K562 (cell line): Measurements from ENCODE around the gene GSTA2. TPM values are rescaled to one million over a fixed set of nuclear protein-coding genes. Genes with fewer than 3 reads are reported as not detected.

Experiments
- ATAC-seq: fragments of 200-7000 bp; cut with Tn5 transposase; 3 replicates; pipeline ENCODE4 v1.9.1; 2020; ENCODE audit warnings: moderate library complexity
- BruUV-seq: library from RNA; stranded (reverse); fragments of 400-500 nt; replicated peaks from 2 replicates; lab custom pipeline; 2021; lab: Mats Ljungman, UMichigan
- CTCF ChIA-PET: fragments of 300-600 bp; formaldehyde crosslinking; extraction: SDS; loops from one replicate; lab custom pipeline; 2021; ENCODE audit warnings: low intra/inter-chr PET ratio; lab: Yijun Ruan, JAX
- POLR2A ChIA-PET: fragments of 300-600, 350-650 bp; sonication (Branson Sonifier 250); formaldehyde crosslinking; extraction: SDS; loops from one replicate; lab custom pipeline; 2021; ENCODE audit warnings: antibody characterized with exemption, inconsistent platforms; lab: Yijun Ruan, JAX
- DNase-seq, 4 experiments: peaks; one replicate each; pipeline versions ENCODE4 v3.0.0 to v3.0.0-alpha.2; 2011 to 2018; ENCODE audit warnings: low spot score in 3 of 4, mixed read lengths in 3 of 4; ENCODE audit errors: extremely low read depth in 1 of 4
- FAIRE-seq: peaks from 2 replicates; lab custom pipeline; 2011; peaks lifted over from hg19 to GRCh38; lab: Jason Lieb, UNC
- H2AFZ ChIP-seq: 2 replicates; pipeline ENCODE4 v1.6.0; 2011; ENCODE audit warnings: low read depth, low read length, control low read depth, inconsistent platforms
- H3K27ac ChIP-seq: fragments of 200-600 bp; 3 replicates; pipeline ENCODE4 v1.8.0; 2011; ENCODE audit warnings: low read depth, mild to moderate bottlenecking, control low read depth, inconsistent platforms, low read length, moderate library complexity, mixed read lengths; ENCODE audit errors: extremely low read depth
- H3K27me3 ChIP-seq, 2 experiments: fragments of 300-600 bp in 1 of 2; 2 replicates in 1 of 2; 3 replicates in 1 of 2; pipeline versions ENCODE4 v1.6.0 to v1.8.0; 2011; ENCODE audit warnings: inconsistent platforms in 2 of 2, low read length in 2 of 2, mild to moderate bottlenecking in 1 of 2, mixed read lengths in 1 of 2, moderate library complexity in 1 of 2; ENCODE audit not compliant: control insufficient read depth in 2 of 2, insufficient read depth in 2 of 2
- H3K36me3 ChIP-seq: fragments of 300-600 bp; 3 replicates; pipeline ENCODE4 v1.8.0; 2011; ENCODE audit warnings: mild to moderate bottlenecking, low read length, inconsistent platforms; ENCODE audit not compliant: control insufficient read depth, insufficient read depth
- H3K4me1 ChIP-seq, 2 experiments: fragments of 200-600 bp in 1 of 2; replicated peaks in 1 of 2; 2 replicates in 1 of 2; 3 replicates in 1 of 2; pipeline versions ENCODE4 v1.5.1 to v1.8.0; 2011; ENCODE audit warnings: inconsistent platforms in 2 of 2, low read length in 2 of 2, mild to moderate bottlenecking in 1 of 2, mixed read lengths in 1 of 2, moderate library complexity in 1 of 2; ENCODE audit not compliant: control insufficient read depth in 2 of 2, insufficient read depth in 2 of 2
- H3K4me2 ChIP-seq: 2 replicates; pipeline ENCODE4 v1.6.1; 2011; ENCODE audit warnings: low read length, control low read depth, inconsistent platforms, mixed read lengths; ENCODE audit not compliant: insufficient read depth
- H3K4me3 ChIP-seq: fragments of 200-600 bp; sonication (generic), shearing (Covaris generic); 2 replicates; pipeline ENCODE4 v1.5.1; 2016; ENCODE audit warnings: control low read depth, inconsistent platforms
- H3K79me2 ChIP-seq: fragments of 200-600 bp; 3 replicates; pipeline ENCODE4 v1.8.0; 2011; ENCODE audit warnings: low read length, inconsistent platforms; ENCODE audit not compliant: control insufficient read depth, insufficient read depth
- H3K9ac ChIP-seq, 2 experiments: 2 replicates each; pipeline versions ENCODE4 v1.6.0 to v1.6.1; 2011; ENCODE audit warnings: low read depth in 2 of 2, low read length in 2 of 2, control low read depth in 1 of 2, inconsistent platforms in 1 of 2, mild to moderate bottlenecking in 1 of 2, mixed read lengths in 1 of 2; ENCODE audit not compliant: insufficient read depth in 1 of 2
- H3K9me1 ChIP-seq: one replicate; pipeline ENCODE4 v1.6.0; 2011; ENCODE audit warnings: inconsistent platforms, mild to moderate bottlenecking, low read length, moderate library complexity; ENCODE audit not compliant: control insufficient read depth, insufficient read depth
- H3K9me3 ChIP-seq: replicated peaks from 2 replicates; pipeline ENCODE4 v1.5.1; 2011; ENCODE audit warnings: low read depth, low read length, inconsistent platforms; ENCODE audit not compliant: control insufficient read depth, insufficient read depth
- H4K20me1 ChIP-seq: replicated peaks from 2 replicates; pipeline ENCODE4 v1.6.1; 2011; ENCODE audit warnings: low read length, inconsistent platforms, mixed read lengths; ENCODE audit not compliant: control insufficient read depth, insufficient read depth
- BRD9 ChIP-seq: fragments of 450-650 bp; IDR thresholded peaks from 2 replicates; pipeline ENCODE4 v1.6.1; 2018; ENCODE audit warnings: low read depth; ENCODE audit not compliant: partially characterized antibody
- DNMT1 ChIP-seq: fragments of 450-650 bp; IDR thresholded peaks from 2 replicates; pipeline ENCODE4 v1.6.1; 2016; ENCODE audit warnings: antibody characterized with exemption, mild to moderate bottlenecking
- KAT2B ChIP-seq: IDR thresholded peaks from one replicate; pipeline ENCODE4 v1.6.1; 2012; ENCODE audit warnings: low read depth, mild to moderate bottlenecking, control low read depth, inconsistent platforms, low read length, moderate library complexity
- MYBL2 ChIP-seq, 2 experiments: fragments of 450-650 bp in 1 of 2; sonication (generic) in 1 of 2; formaldehyde crosslinking in 1 of 2; IDR thresholded peaks; 2 replicates each; pipeline versions ENCODE4 v1.6.1 to v1.8.1; 2017 to 2022; ENCODE audit warnings: borderline replicate concordance in 1 of 2, inconsistent platforms in 1 of 2, low read depth in 1 of 2, mild to moderate bottlenecking in 1 of 2, missing genetic modification reagents in 1 of 2, moderate library complexity in 1 of 2
- SLC30A9 ChIP-seq: fragments of 250-450 bp; sonication (Bioruptor Pico); IDR thresholded peaks from 2 replicates; pipeline ENCODE4 v1.8.0; 2022; ENCODE audit warnings: mild to moderate bottlenecking, moderate library complexity
- SMARCE1 ChIP-seq: fragments of 450-650 bp; IDR thresholded peaks from 2 replicates; pipeline ENCODE4 v1.7.1; 2016; ENCODE audit warnings: mild to moderate bottlenecking
- XRCC3 ChIP-seq: fragments of 450-650 bp; IDR thresholded peaks from 2 replicates; pipeline ENCODE4 v1.6.1; 2017; ENCODE audit warnings: mild to moderate bottlenecking, moderate library complexity
- ZBTB43 ChIP-seq: sonication (generic); formaldehyde crosslinking; IDR thresholded peaks from 2 replicates; pipeline ENCODE4 v1.8.0; 2023; ENCODE audit warnings: mild to moderate bottlenecking, missing genetic modification reagents
- ZNF224 ChIP-seq: sonication (generic); formaldehyde crosslinking; IDR thresholded peaks from 2 replicates; pipeline ENCODE4 v1.8.0; 2022; ENCODE audit warnings: mild to moderate bottlenecking, missing genetic modification reagents
- ZNF347 ChIP-seq: fragments of 450-650 bp; formaldehyde crosslinking; IDR thresholded peaks from 2 replicates; pipeline ENCODE4 v1.4.0; 2020; ENCODE audit warnings: low read depth, mild to moderate bottlenecking, moderate library complexity
- WGBS: fragments of 100-300 bp; shearing (Covaris generic); methylation state at CpG from one replicate; pipeline ENCODE4 v1.1.6; 2016; ENCODE audit warnings: low coverage, mixed read lengths; ENCODE audit not compliant: insufficient coverage; ENCODE audit errors: missing lambda C conversion rate; 5-methylcytosine and 5-hydroxymethylcytosine counted together
- in situ Hi-C: fragments of 300-500 bp; cut with MboI; formaldehyde crosslinking; loops from 4 replicates; pipeline ENCODE4 v1.15.0; 2018; ENCODE audit warnings: inconsistent platforms, mixed read lengths
- intact Hi-C: fragments of 100-400 bp; cut with micrococcal nuclease; formaldehyde crosslinking; loops from 2 replicates; pipeline ENCODE4 v1.14.2; 2022
- polyA plus RNA-seq, 8 experiments: library from polyadenylated mRNA; depleted of rRNA in 4 of 8; stranded (reverse) in 5 of 8; unstranded in 3 of 8; fragments of >200 nt; fragmentation: Nextera tagmentation in 2 of 8; fragmentation: Illumina TruSeq in 1 of 8; extraction: Ambion mirVana in 2 of 8; extraction: Trizol in 1 of 8; gene quantifications; 2 replicates each; pipeline versions ENCODE4 v1.2.1 to v1.2.3, GENCODE V29; 2011 to 2014; ENCODE audit warnings: inconsistent platforms in 1 of 8, missing spikeins in 1 of 8
- total RNA-seq, 7 experiments: library from RNA; depleted of rRNA in 6 of 7; stranded (reverse); fragments of >200 nt in 6 of 7; fragmentation: Illumina TruSeq in 2 of 7; extraction: Trizol in 2 of 7; gene quantifications; 2 replicates each; pipeline versions ENCODE4 v1.2.1 to v1.2.3, GENCODE V29; 2011 to 2021; ENCODE audit warnings: low replicate concordance in 1 of 7
- TF ChIP-seq, protein P1 (sequence below): fragments of 250-450 bp; sonication (Bioruptor Pico); IDR thresholded peaks from 2 replicates; pipeline ENCODE4 v1.5.0; 2021
- TF ChIP-seq, protein P2 (sequence below): fragments of 450-650 bp; formaldehyde crosslinking; IDR thresholded peaks from 2 replicates; pipeline ENCODE4 v1.4.0; 2020; ENCODE audit warnings: mild to moderate bottlenecking, moderate library complexity
- TF ChIP-seq, protein P3 (sequence below): sonication (generic); formaldehyde crosslinking; IDR thresholded peaks from 2 replicates; pipeline ENCODE4 v1.8.1; 2023; ENCODE audit warnings: mild to moderate bottlenecking, missing genetic modification reagents
- TF ChIP-seq, protein P4 (sequence below): fragments of 450-650 bp; formaldehyde crosslinking; IDR thresholded peaks from 2 replicates; pipeline ENCODE4 v1.4.0; 2022; ENCODE audit warnings: mild to moderate bottlenecking, moderate library complexity

Gene GSTA2
- total and polyA plus RNA-seq, 9 of the 15 experiments (the other 6 are each of a cell fraction or from before 2014, with no cell fraction given), result 0.11 to 0.24 (median 0.14) TPM; not detected in 3

- ATAC-seq, result no peak
- TF ChIP-seq SLC30A9 (CRISPR knock-in tag) (no peak), DNMT1 (no peak), BRD9 (no peak), SMARCE1 (no peak), MYBL2 (IDR thresholded peaks at IDR 0.05; ENCODE audit: low read depth) (no peak), MYBL2 (CRISPR knock-in tag; IDR thresholded peaks at IDR 0.05; ENCODE audit: borderline replicate concordance) (no peak), ZNF224 (no peak), KAT2B (no peak), XRCC3 (no peak), ZBTB43 (CRISPR knock-in tag) (no peak), ZNF347 (no peak)
- TF ChIP-seq, protein P1, sequence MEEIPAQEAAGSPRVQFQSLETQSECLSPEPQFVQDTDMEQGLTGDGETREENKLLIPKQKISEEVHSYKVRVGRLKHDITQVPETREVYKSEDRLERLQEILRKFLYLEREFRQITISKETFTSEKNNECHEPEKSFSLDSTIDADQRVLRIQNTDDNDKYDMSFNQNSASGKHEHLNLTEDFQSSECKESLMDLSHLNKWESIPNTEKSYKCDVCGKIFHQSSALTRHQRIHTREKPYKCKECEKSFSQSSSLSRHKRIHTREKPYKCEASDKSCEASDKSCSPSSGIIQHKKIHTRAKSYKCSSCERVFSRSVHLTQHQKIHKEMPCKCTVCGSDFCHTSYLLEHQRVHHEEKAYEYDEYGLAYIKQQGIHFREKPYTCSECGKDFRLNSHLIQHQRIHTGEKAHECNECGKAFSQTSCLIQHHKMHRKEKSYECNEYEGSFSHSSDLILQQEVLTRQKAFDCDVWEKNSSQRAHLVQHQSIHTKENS (CRISPR knock-in tag), result no peak
- TF ChIP-seq, protein P2, sequence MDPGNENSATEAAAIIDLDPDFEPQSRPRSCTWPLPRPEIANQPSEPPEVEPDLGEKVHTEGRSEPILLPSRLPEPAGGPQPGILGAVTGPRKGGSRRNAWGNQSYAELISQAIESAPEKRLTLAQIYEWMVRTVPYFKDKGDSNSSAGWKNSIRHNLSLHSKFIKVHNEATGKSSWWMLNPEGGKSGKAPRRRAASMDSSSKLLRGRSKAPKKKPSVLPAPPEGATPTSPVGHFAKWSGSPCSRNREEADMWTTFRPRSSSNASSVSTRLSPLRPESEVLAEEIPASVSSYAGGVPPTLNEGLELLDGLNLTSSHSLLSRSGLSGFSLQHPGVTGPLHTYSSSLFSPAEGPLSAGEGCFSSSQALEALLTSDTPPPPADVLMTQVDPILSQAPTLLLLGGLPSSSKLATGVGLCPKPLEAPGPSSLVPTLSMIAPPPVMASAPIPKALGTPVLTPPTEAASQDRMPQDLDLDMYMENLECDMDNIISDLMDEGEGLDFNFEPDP (CRISPR knock-in tag), result no peak
- TF ChIP-seq, protein P3, sequence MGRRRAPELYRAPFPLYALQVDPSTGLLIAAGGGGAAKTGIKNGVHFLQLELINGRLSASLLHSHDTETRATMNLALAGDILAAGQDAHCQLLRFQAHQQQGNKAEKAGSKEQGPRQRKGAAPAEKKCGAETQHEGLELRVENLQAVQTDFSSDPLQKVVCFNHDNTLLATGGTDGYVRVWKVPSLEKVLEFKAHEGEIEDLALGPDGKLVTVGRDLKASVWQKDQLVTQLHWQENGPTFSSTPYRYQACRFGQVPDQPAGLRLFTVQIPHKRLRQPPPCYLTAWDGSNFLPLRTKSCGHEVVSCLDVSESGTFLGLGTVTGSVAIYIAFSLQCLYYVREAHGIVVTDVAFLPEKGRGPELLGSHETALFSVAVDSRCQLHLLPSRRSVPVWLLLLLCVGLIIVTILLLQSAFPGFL, result no peak
- TF ChIP-seq, protein P4, sequence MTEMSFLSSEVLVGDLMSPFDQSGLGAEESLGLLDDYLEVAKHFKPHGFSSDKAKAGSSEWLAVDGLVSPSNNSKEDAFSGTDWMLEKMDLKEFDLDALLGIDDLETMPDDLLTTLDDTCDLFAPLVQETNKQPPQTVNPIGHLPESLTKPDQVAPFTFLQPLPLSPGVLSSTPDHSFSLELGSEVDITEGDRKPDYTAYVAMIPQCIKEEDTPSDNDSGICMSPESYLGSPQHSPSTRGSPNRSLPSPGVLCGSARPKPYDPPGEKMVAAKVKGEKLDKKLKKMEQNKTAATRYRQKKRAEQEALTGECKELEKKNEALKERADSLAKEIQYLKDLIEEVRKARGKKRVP (CRISPR knock-in tag), result no peak
- TF ChIP-seq, all 486 proteins: peak for 0
- no peak for FAIRE-seq
- BruUV-seq, result no TSS peak
- DNase-seq, result no peak
- Histone ChIP-seq H3K4me1 (peaks cover 14 to 32% of the 10 kb centered on the region in 2 experiments), H2AFZ (peak overlapping the region; percentile 88), H4K20me1 (no peaks in the 10 kb centered on the region), H3K36me3 (no peaks in the 10 kb centered on the region), H3K4me3 (no peak overlapping the region), H3K9me3 (no peaks in the 10 kb centered on the region), H3K9ac (no peak overlapping the region), H3K27me3 (no peaks in the 10 kb centered on the region), H3K4me2 (no peak overlapping the region), H3K79me2 (no peaks in the 10 kb centered on the region), H3K9me1 (no peaks in the 10 kb centered on the region), H3K27ac (peak overlapping the region; percentile 52; the same call in 2 of the 3 replicates)
- 68% methylated on average over 15 of the region's 15 CpGs for WGBS
- ChIA-PET POLR2A (interaction anchor here (0.6 kb wide), 1 partner anchor 14 kb away, joined by 4 read pairs; no protein-coding TSS in a partner anchor), CTCF (no interaction called here)
- intact Hi-C loops (loop anchor here (10.0 kb wide), 1 partner anchor 268 kb away; the partner anchor contains the start of gene GSTA4), in situ Hi-C loops (loop anchor here (10.0 kb wide), 1 partner anchor 328 kb away; no protein-coding TSS in a partner anchor)
Measured at GRCh38 chr6:52726741-52727535, 36.3 kb downstream of the GSTA2 start.
